H9 (cell line): ENCODE data around the gene ABCA6. TPM values are rescaled to one million over a fixed set of nuclear protein-coding genes. Genes with fewer than 3 reads are reported as not detected.

Experiments used
- DNase-seq: peaks from one replicate; pipeline ENCODE4 v3.0.0-alpha.2; 2017
- H2AFZ ChIP-seq: one replicate; pipeline ENCODE4 v1.6.1; 2013; ENCODE audit warnings: mild to moderate bottlenecking, low read length, control low read depth, moderate library complexity
- H2AK5ac ChIP-seq: 2 replicates; pipeline ENCODE4 v1.6.1; 2013; ENCODE audit warnings: low read length, control low read depth, mixed read lengths; ENCODE audit not compliant: insufficient read length
- H2BK120ac ChIP-seq: one replicate; pipeline ENCODE4 v1.6.1; 2013; ENCODE audit warnings: low read depth, mild to moderate bottlenecking, low read length, control low read depth, inconsistent platforms; ENCODE audit not compliant: poor library complexity, severe bottlenecking
- H2BK12ac ChIP-seq: 2 replicates; pipeline ENCODE4 v1.6.1; 2013; ENCODE audit warnings: low read length, control low read depth, mixed read lengths, low read depth; ENCODE audit not compliant: insufficient read length
- H2BK15ac ChIP-seq: 2 replicates; pipeline ENCODE4 v1.6.1; 2013; ENCODE audit warnings: low read depth, low read length, control low read depth
- H2BK20ac ChIP-seq: one replicate; pipeline ENCODE4 v1.6.1; 2013; ENCODE audit warnings: low read depth, mild to moderate bottlenecking, low read length, control low read depth, inconsistent platforms; ENCODE audit not compliant: poor library complexity, severe bottlenecking
- H2BK5ac ChIP-seq: 2 replicates; pipeline ENCODE4 v1.6.1; 2013; ENCODE audit warnings: low read length, control low read depth, mixed read lengths; ENCODE audit not compliant: insufficient read length
- H3K14ac ChIP-seq: 2 replicates; pipeline ENCODE4 v1.6.1; 2013; ENCODE audit warnings: low read length, control low read depth; ENCODE audit not compliant: insufficient read depth
- H3K18ac ChIP-seq: 2 replicates; pipeline ENCODE4 v1.6.1; 2013; ENCODE audit warnings: low read depth, mild to moderate bottlenecking, mixed read lengths, low read length, control low read depth; ENCODE audit not compliant: insufficient read length
- H3K23ac ChIP-seq: 2 replicates; pipeline ENCODE4 v1.6.1; 2013; ENCODE audit warnings: low read length, control low read depth, mixed read lengths, low read depth; ENCODE audit not compliant: insufficient read length
- H3K23me2 ChIP-seq: 2 replicates; pipeline ENCODE4 v1.6.1; 2013; ENCODE audit warnings: low read depth, mild to moderate bottlenecking, mixed read lengths, low read length, control low read depth; ENCODE audit not compliant: insufficient read length, poor library complexity, severe bottlenecking
- H3K27ac ChIP-seq: 2 replicates; pipeline ENCODE4 v1.5.1; 2013; ENCODE audit warnings: low read length, control low read depth, mixed read lengths, low read depth; ENCODE audit not compliant: insufficient read length
- H3K27me3 ChIP-seq: 2 replicates; pipeline ENCODE4 v1.6.1; 2013; ENCODE audit warnings: low read length, control low read depth, inconsistent platforms; ENCODE audit not compliant: insufficient read depth
- H3K4ac ChIP-seq: 2 replicates; pipeline ENCODE4 v1.6.1; 2013; ENCODE audit warnings: low read depth, mild to moderate bottlenecking, control low read depth, inconsistent platforms, low read length, moderate library complexity
- H3K4me1 ChIP-seq: 2 replicates; pipeline ENCODE4 v1.6.1; 2013; ENCODE audit warnings: low read length, control low read depth, inconsistent platforms; ENCODE audit not compliant: insufficient read depth
- H3K4me2 ChIP-seq: 2 replicates; pipeline ENCODE4 v1.6.1; 2013; ENCODE audit warnings: low read length, control low read depth, mixed read lengths; ENCODE audit not compliant: insufficient read length, insufficient read depth
- H3K56ac ChIP-seq: 2 replicates; pipeline ENCODE4 v1.6.1; 2013; ENCODE audit warnings: low read depth, mild to moderate bottlenecking, mixed read lengths, low read length, control low read depth; ENCODE audit not compliant: insufficient read length
- H3K79me1 ChIP-seq: 2 replicates; pipeline ENCODE4 v1.6.1; 2013; ENCODE audit warnings: low read depth, mild to moderate bottlenecking, moderate library complexity, low read length, control low read depth, inconsistent platforms; ENCODE audit not compliant: insufficient read depth, poor library complexity, severe bottlenecking
- H3K79me2 ChIP-seq: 2 replicates; pipeline ENCODE4 v1.6.1; 2013; ENCODE audit warnings: low read length, control low read depth, inconsistent platforms; ENCODE audit not compliant: insufficient read depth
- H3K9ac ChIP-seq: 2 replicates; pipeline ENCODE4 v1.6.1; 2013; ENCODE audit warnings: low read length, control low read depth, mixed read lengths; ENCODE audit not compliant: insufficient read length; ENCODE audit errors: extremely low read depth
- H3K9me3 ChIP-seq: one replicate; pipeline ENCODE4 v1.6.1; 2013; ENCODE audit warnings: low read depth, low read length, inconsistent platforms; ENCODE audit not compliant: control insufficient read depth
- H3T11ph ChIP-seq: one replicate; pipeline ENCODE4 v1.6.1; 2013; ENCODE audit warnings: mild to moderate bottlenecking, low read length, control low read depth, inconsistent platforms
- H4K20me1 ChIP-seq: one replicate; pipeline ENCODE4 v1.6.1; 2013; ENCODE audit not compliant: control insufficient read depth, insufficient read length, insufficient read depth
- H4K5ac ChIP-seq: 2 replicates; pipeline ENCODE4 v1.6.1; 2013; ENCODE audit warnings: low read depth, mild to moderate bottlenecking, mixed read lengths, low read length, control low read depth; ENCODE audit not compliant: insufficient read length
- H4K8ac ChIP-seq: replicated peaks from 2 replicates; pipeline ENCODE4 v1.6.1; 2013; ENCODE audit warnings: low read length, control low read depth, mixed read lengths, low read depth; ENCODE audit not compliant: insufficient read length
- H4K91ac ChIP-seq: 2 replicates; pipeline ENCODE4 v1.6.1; 2013; ENCODE audit warnings: low read depth, mild to moderate bottlenecking, moderate library complexity, mixed read lengths, low read length, control low read depth; ENCODE audit not compliant: insufficient read length
- H3K27ac Mint-ChIP-seq, 3 experiments: 2 replicates in 2 of 3; 3 replicates in 1 of 3; pipeline ENCODE4 v1.8.0; 2020 to 2021; ENCODE audit warnings: mixed read lengths in 3 of 3, mild to moderate bottlenecking in 1 of 3, moderate library complexity in 1 of 3
- H3K27me3 Mint-ChIP-seq: 2 replicates; pipeline ENCODE4 v1.8.0; 2021; ENCODE audit warnings: low read depth, mild to moderate bottlenecking, moderate library complexity, mixed read lengths
- H3K36me3 Mint-ChIP-seq, 3 experiments: 2 replicates in 2 of 3; 3 replicates in 1 of 3; pipeline ENCODE4 v1.8.0; 2020 to 2021; ENCODE audit warnings: low read depth in 3 of 3, mixed read lengths in 3 of 3; ENCODE audit not compliant: insufficient read depth in 1 of 3
- H3K4me1 Mint-ChIP-seq, 2 experiments: 2 replicates each; pipeline ENCODE4 v1.8.0; 2020; ENCODE audit warnings: mixed read lengths in 2 of 2
- H3K4me3 Mint-ChIP-seq, 2 experiments: 2 replicates in 1 of 2; 3 replicates in 1 of 2; pipeline ENCODE4 v1.8.0; 2020 to 2021; ENCODE audit warnings: mild to moderate bottlenecking in 2 of 2, mixed read lengths in 2 of 2, moderate library complexity in 1 of 2
- H3K9me3 Mint-ChIP-seq, 2 experiments: 2 replicates in 1 of 2; 3 replicates in 1 of 2; pipeline ENCODE4 v1.8.0; 2020; ENCODE audit warnings: mild to moderate bottlenecking in 2 of 2, mixed read lengths in 2 of 2, moderate library complexity in 1 of 2
- WGBS: extraction: QIAGEN DNeasy Blood & Tissue Kit; methylation state at CpG from one replicate; pipeline ENCODE4 v1.1.7; 2013; ENCODE audit warnings: missing lambda C conversion rate, low lambda C conversion rate, mixed read lengths; ENCODE audit not compliant: insufficient read length; ENCODE audit errors: extremely low coverage; 5-methylcytosine and 5-hydroxymethylcytosine counted together
- total RNA-seq: library from RNA; stranded (reverse); gene quantifications from 2 replicates; pipeline ENCODE4 v1.2.1, GENCODE V29; 2021
- TF ChIP-seq, protein P1 (sequence below): fragments of 200-600 bp; sonication (generic); conservative IDR thresholded peaks from 3 replicates; pipeline ENCODE4 v1.8.0; 2021; ENCODE audit warnings: antibody characterized with exemption, mild to moderate bottlenecking

ABCA6 gene
- total RNA-seq, 1 experiment from 2014 or later: not detected

DNA sequence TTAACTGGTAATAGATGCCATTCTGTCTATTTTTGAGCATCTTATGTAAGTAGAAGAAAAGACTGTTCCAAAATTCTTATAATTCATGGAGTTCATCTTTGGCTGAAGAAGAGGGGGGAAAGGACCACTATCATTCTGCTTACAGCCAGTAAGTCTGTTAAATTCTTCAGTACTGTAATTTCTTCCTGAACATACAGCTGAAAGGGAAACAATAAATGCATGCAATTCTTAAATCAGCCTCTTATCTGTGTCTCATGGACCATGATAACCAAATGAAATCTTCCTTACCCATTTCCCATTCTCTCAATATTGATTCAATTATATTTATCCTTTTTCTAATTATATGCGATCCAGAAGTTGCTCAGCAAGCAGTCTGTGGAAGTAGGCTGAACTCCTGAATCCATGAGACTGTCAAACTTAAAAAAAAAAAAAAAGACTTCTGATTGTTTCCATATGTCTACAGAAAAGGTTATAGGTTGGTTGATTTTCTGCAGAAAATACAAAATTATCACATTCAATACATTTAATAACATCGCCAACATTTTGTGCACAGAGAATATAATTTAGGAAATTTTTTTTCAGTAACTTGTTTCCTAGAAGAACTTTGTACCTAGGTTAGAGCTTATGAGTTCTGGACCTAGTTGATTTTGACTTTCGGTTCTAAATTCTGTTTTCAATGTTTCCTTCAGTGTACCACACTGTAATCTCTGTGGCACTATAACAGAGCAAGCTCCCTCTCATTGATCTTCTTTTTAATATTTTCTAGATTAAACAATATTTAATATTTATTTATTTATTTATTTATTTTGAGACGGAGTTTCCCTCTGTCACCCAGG is 79.8 kb downstream of the ABCA6 start:
- Mint-ChIP-seq H3K4me3 (no peak overlapping the region), H3K4me1 (0 out of 4 replicates have a peak, but pooled peaks cover 2 to 4% of the 10 kb centered on the region in 2 experiments), H3K27ac (no peak overlapping the region), H3K36me3 (no peaks in the 10 kb centered on the region), H3K9me3 (no peaks in the 10 kb centered on the region), H3K27me3 (no peaks in the 10 kb centered on the region)
- Histone ChIP-seq H2AK5ac (no peak overlapping the region), H3K14ac (no peak overlapping the region), H2BK15ac (no peak overlapping the region), H2BK5ac (no peak overlapping the region), H2BK12ac (no peak overlapping the region), H4K5ac (no peak overlapping the region), H3K23me2 (no peaks in the 10 kb centered on the region), H3K9ac (no peak overlapping the region), H3K18ac (no peak overlapping the region), H3K79me1 (no peaks in the 10 kb centered on the region), H2BK20ac (no peak overlapping the region), H3T11ph (no peak overlapping the region), H3K27me3 (no peaks in the 10 kb centered on the region), H3K9me3 (no peaks in the 10 kb centered on the region), H4K8ac (no peak overlapping the region), H3K56ac (no peak overlapping the region), H3K4me2 (no peak overlapping the region), H3K79me2 (no peaks in the 10 kb centered on the region), H4K91ac (no peak overlapping the region), H2AFZ (no peak overlapping the region), H3K23ac (no peak overlapping the region), H3K4me1 (no peaks in the 10 kb centered on the region), H3K4ac (no peak overlapping the region), H2BK120ac (no peak overlapping the region), H3K27ac (no peak overlapping the region), H4K20me1 (no peaks in the 10 kb centered on the region)
- no CpG with 5 or more reads among the region's 4 CpGs for WGBS
- TF ChIP-seq, protein P1, sequence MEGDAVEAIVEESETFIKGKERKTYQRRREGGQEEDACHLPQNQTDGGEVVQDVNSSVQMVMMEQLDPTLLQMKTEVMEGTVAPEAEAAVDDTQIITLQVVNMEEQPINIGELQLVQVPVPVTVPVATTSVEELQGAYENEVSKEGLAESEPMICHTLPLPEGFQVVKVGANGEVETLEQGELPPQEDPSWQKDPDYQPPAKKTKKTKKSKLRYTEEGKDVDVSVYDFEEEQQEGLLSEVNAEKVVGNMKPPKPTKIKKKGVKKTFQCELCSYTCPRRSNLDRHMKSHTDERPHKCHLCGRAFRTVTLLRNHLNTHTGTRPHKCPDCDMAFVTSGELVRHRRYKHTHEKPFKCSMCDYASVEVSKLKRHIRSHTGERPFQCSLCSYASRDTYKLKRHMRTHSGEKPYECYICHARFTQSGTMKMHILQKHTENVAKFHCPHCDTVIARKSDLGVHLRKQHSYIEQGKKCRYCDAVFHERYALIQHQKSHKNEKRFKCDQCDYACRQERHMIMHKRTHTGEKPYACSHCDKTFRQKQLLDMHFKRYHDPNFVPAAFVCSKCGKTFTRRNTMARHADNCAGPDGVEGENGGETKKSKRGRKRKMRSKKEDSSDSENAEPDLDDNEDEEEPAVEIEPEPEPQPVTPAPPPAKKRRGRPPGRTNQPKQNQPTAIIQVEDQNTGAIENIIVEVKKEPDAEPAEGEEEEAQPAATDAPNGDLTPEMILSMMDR: no peak
- DNase-seq: no peak
